Naive B cell (primary cell): ENCODE results near the gene MRPS2. TPM values are rescaled to one million over a fixed set of nuclear protein-coding genes. Genes with fewer than 3 reads are reported as not detected.
A peak's percentile ranks its signal among the peaks of the same experiment; 100 is the strongest.

Experiments used
- ATAC-seq, 2 donors: fragments of 150-1000 bp; cut with Tn5 transposase; 2 replicates each; pipeline ENCODE4 v1.10.0; 2021; ENCODE audit warnings: low read depth in 2 of 2, mild to moderate bottlenecking in 2 of 2, moderate library complexity in 2 of 2
- DNase-seq: peaks from one replicate; pipeline ENCODE4 v3.0.0; 2022
- H3K27ac Mint-ChIP-seq, 6 donors: one replicate each; pipeline ENCODE4 v1.8.0; 2020 to 2022; ENCODE audit warnings: mild to moderate bottlenecking in 6 of 6, mixed read lengths in 6 of 6, moderate library complexity in 5 of 6, inconsistent platforms in 2 of 6
- H3K27me3 Mint-ChIP-seq, 3 donors: one replicate each; pipeline ENCODE4 v1.8.0; 2021 to 2022; ENCODE audit warnings: mixed read lengths in 3 of 3, mild to moderate bottlenecking in 1 of 3
- H3K36me3 Mint-ChIP-seq, 2 donors: one replicate each; pipeline ENCODE4 v1.8.0; 2020 to 2022; ENCODE audit warnings: mixed read lengths in 2 of 2, inconsistent platforms in 1 of 2, mild to moderate bottlenecking in 1 of 2
- H3K4me1 Mint-ChIP-seq, 3 donors: one replicate each; pipeline ENCODE4 v1.8.0; 2020 to 2022; ENCODE audit warnings: mixed read lengths in 3 of 3, inconsistent platforms in 1 of 3, mild to moderate bottlenecking in 1 of 3, moderate library complexity in 1 of 3
- H3K4me3 Mint-ChIP-seq, 8 donors: one replicate each; pipeline ENCODE4 v1.8.0; 2020 to 2022; ENCODE audit warnings: mild to moderate bottlenecking in 8 of 8, mixed read lengths in 8 of 8, moderate library complexity in 8 of 8, inconsistent platforms in 2 of 8
- H3K9me3 Mint-ChIP-seq, 7 donors: one replicate each; pipeline ENCODE4 v1.8.0; 2020 to 2022; ENCODE audit warnings: mixed read lengths in 7 of 7, mild to moderate bottlenecking in 5 of 7, inconsistent platforms in 2 of 7, moderate library complexity in 1 of 7
- polyA plus RNA-seq, 6 donors: library from polyadenylated mRNA; unstranded; fragments of 300-500 nt; fragmentation: Illumina TruSeq; gene quantifications; one replicate each; pipeline ENCODE4 v1.2.3, GENCODE V29; 2021; ENCODE audit warnings: low read depth in 6 of 6

The MRPS2 gene
- polyA plus RNA-seq, 6 donors from 2014 or later: 41.5 to 57.9 (median 45.5) TPM

DNA sequence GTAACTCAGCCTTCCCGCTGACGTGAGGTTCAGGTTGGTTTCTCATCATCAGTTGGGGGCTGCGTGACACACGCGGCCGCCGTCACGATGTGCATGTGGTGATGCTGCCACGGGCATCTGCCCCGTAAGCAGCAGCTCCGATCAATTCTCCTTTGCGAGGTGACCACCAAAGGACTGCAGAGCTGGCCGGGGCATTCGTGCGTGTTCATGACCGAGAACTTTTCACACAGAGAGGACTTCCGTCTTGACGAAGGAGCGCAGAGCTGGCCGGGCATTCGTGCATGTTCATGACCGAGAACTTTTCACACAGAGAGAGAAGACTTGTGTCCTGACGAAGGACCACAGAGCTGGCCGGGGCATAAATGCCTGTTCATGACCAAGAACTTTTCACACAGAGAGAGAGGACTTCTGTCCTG is 16.9 kb downstream of the MRPS2 start:
- Mint-ChIP-seq H3K4me1 (peaks cover 0 to 6% (median 0%) of the 10 kb centered on the region in 3 donors), H3K27ac (no peak overlapping the region)

DNA sequence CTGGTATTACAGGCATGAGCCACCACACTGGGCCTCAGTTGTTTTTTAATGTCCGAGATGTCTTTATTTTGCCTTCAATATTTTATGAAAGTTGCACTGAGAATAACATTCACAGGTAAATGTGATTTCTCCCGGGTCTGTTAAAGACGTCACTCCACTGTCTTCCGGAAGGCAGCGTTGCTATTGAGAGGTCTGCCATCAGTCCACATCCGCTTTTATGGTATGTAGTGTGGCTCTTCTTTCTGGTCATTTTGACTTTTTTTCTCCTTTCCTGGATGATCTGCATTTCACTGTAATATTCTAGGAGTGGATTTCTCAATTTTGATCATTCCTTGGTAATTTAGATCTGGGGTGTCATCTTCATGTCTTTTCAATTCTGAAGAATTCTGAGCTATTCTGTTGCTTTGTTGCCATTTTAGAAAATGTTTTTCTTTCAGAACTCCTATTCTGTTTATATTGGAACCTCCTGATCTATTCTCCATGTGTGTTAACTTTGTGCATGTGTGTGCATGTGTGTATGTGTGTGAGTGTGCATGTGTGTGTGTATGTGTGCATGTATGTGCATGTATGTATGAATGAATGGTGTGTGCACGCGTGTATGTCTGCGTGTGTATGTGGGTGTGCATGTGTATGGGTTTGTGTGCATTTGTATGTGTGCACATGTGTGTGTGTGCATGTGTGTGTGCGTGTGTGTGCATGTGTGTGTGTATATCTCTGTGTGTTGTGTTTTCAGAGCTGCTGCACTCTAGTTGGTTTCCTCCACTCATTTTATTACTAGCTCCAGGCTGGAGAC is 18.9 kb downstream of the MRPS2 start:
- H3K27me3 Mint-ChIP-seq: peaks cover 18 to 38% (median 36%) of the 10 kb centered on the region in 3 donors
- DNase-seq: no peak
- H3K27ac Mint-ChIP-seq: peak overlapping the region in 2 of 6 donors; percentile 11 to 22
- peaks cover 0 to 6% (median 0%) of the 10 kb centered on the region in 3 donors for H3K4me1 Mint-ChIP-seq
- H3K9me3 Mint-ChIP-seq: no peaks in the 10 kb centered on the region
- no peaks in the 10 kb centered on the region for H3K36me3 Mint-ChIP-seq
- no peak overlapping the region for H3K4me3 Mint-ChIP-seq
- no peak for ATAC-seq

More for the DNA sequence above, 16.9 kb downstream of the MRPS2 start:
- Mint-ChIP-seq H3K36me3 (no peaks in the 10 kb centered on the region), H3K4me3 (no peak overlapping the region), H3K27me3 (peaks cover 23 to 45% (median 39%) of the 10 kb centered on the region in 3 donors), H3K9me3 (no peaks in the 10 kb centered on the region)
- DNase-seq (no peak), ATAC-seq (no peak)

DNA sequence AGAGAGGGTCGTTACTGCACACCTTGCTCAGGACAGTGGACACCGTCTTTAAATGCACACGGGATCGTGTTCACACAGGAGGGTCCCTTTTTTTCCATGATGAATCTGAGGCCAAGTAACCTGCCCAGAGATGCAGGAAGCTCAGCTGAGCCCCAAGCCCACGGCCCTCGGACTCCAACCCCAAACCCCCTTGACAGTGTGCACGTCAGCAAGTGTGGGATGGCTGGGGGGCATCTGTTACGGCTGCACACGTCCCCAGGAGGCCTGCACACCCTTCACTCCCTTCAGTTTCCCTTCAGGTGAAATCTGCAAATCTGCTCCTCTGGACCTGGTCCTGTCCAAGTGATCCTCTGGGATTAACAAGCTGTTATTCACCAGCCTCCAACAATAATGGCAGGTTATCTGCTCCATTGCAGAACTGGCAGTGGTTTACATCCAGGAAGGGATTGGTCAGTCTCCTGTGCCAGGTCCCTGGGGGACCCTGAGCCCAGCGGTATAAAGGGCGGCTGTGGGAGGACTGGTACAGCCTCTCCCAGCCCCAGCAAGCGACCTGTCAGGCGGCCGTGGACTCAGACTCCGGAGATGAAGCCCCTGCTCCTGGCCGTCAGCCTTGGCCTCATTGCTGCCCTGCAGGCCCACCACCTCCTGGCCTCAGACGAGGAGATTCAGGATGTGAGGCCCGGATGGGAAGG is 20.6 kb downstream of the MRPS2 start, which contains the start of gene LCN1:
Gene LCN1, plus strand, starts transcription at position 525 of the 692 bp plus-strand sequence. Its CDS starts 58 bp downstream, at position 583.
- Mint-ChIP-seq H3K4me3 (no peak within 1 kb of the TSS), H3K27me3 (peaks cover 18 to 38% (median 35%) of the 10 kb centered on the region in 3 donors), H3K9me3 (no peaks in the 10 kb centered on the region), H3K4me1 (peaks cover 0 to 4% (median 0%) of the 10 kb centered on the region in 3 donors), H3K27ac (no peak within 1 kb of the TSS), H3K36me3 (no peaks in the 10 kb centered on the region)
- ATAC-seq (no peak), DNase-seq (no peak)

DNA sequence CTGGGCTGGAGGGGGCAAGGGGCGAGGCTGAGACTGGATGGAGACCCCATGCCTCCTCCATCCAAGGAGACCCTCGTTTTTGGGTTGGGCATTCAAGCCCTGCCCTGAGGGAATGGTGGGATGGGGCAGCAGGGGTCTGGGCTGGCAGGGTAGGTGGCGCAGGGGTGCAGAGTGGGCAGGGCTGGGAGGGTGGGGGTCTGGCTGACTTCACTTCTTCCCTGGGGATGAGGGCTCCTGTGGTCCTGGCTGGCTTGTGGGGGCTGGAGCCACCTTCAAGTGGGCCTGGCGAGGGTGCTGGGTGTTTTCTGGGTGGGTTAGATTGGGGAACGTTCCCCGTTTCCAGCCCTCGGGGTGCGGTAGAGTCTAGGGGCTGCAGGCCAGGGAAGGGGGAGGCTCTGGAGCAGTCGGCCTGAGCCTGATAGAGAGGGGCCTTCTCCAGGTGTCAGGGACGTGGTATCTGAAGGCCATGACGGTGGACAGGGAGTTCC is 21.2 kb downstream of the MRPS2 start:
- Mint-ChIP-seq H3K4me1 (no peaks in the 10 kb centered on the region), H3K36me3 (no peaks in the 10 kb centered on the region), H3K4me3 (no peak overlapping the region), H3K9me3 (no peaks in the 10 kb centered on the region), H3K27me3 (peaks cover 18 to 38% (median 31%) of the 10 kb centered on the region in 3 donors), H3K27ac (no peak overlapping the region)
- ATAC-seq (no peak), DNase-seq (no peak)

DNA sequence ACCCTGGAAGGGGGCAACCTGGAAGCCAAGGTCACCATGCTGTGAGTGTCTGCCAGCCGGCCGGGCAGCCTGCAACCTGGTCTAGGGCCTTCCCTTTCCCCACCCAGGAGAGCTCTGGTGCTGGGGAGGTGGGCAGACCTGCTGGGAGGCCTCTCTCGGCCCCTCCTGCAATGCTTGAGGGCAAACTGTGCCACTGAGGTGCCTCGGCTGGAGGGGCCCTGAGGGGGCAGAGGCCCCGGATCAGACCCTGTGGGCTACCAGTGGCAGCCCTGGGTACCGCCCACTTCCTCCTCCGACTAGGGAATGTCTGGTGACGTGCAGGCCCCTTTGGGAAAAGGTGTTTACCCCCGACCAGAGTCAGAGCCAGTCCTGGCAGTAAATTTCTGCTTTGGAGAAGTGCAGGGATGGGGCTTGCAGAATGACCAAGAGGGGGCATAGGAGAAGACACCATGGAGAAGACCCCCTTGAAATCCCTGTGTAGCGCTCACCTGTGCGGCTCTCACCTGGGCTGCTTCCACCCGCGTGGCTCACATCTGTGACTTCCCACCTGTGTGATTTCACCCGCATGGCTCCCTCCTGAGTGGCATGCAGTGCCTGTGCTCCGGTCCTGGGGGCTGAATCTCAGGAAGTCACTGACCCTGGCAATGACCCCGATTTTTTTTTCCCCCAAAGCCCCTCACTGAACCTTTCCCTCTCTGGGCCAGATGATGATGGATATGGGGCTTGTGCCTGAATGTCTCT is 21.8 kb downstream of the MRPS2 start:
- no peaks in the 10 kb centered on the region for H3K36me3 Mint-ChIP-seq
- DNase-seq: no peak

DNA sequence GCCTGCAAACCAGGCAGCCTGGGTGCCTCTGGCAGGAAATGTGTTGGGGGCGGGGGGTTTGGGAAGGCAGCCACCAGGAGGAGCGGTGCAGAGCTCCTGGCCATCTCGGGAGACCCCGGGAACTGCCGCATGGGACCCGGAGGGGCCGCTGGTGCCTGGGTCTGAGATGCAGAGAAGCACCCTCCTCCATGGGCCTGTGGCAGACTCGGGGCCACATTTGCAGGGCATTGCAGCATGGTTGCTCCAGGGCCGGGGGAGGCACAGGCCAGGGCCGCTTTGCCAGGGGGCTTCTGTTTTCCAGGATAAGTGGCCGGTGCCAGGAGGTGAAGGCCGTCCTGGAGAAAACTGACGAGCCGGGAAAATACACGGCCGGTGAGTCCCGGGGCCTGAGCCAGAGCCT is 22.4 kb downstream of the MRPS2 start:
- Mint-ChIP-seq H3K36me3 (no peaks in the 10 kb centered on the region), H3K27ac (no peak overlapping the region), H3K4me1 (no peaks in the 10 kb centered on the region), H3K9me3 (no peaks in the 10 kb centered on the region), H3K27me3 (peaks cover 13 to 31% (median 30%) of the 10 kb centered on the region in 3 donors), H3K4me3 (no peak overlapping the region)
- DNase-seq: no peak
- ATAC-seq: no peak

More for the DNA sequence above, 21.8 kb downstream of the MRPS2 start:
- H3K4me3 Mint-ChIP-seq: no peak overlapping the region
- no peaks in the 10 kb centered on the region for H3K4me1 Mint-ChIP-seq
- no peaks in the 10 kb centered on the region for H3K9me3 Mint-ChIP-seq
- ATAC-seq: no peak
- no peak overlapping the region for H3K27ac Mint-ChIP-seq
- peaks cover 17 to 36% (median 31%) of the 10 kb centered on the region in 3 donors for H3K27me3 Mint-ChIP-seq

DNA sequence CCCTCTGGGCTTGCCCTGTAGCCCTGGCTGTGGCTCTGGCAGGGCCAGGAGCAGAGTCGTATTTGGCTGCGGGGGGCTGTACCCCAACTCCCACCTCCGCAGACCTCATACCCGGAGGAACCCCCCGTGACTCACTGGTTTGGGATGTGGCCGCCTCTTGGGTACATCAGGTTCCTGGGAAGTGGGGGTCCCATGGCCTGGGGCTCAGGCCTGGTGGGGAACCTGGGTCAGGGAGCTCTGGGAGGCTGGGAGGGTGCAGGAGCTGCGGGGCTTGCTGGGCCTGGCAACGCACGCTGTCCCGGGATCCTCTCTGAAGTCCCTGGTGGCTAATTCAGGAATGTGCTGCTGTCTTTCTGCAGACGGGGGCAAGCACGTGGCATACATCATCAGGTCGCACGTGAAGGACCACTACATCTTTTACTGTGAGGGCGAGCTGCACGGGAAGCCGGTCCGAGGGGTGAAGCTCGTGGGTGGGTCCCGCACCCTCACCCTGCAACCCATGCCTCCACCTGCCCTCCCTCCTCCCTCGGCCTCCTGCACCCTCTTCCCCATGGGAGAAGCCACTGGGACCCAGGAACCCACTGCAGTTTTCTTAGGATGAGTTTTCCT is 23.1 kb downstream of the MRPS2 start:
- peaks cover 8 to 31% (median 23%) of the 10 kb centered on the region in 3 donors for H3K27me3 Mint-ChIP-seq
- DNase-seq (no peak), ATAC-seq (no peak)
- no peaks in the 10 kb centered on the region for H3K9me3 Mint-ChIP-seq
- no peak overlapping the region for H3K27ac Mint-ChIP-seq
- no peaks in the 10 kb centered on the region for H3K36me3 Mint-ChIP-seq
- no peak overlapping the region for H3K4me3 Mint-ChIP-seq
- peaks cover 0 to 3% (median 0%) of the 10 kb centered on the region in 3 donors for H3K4me1 Mint-ChIP-seq

DNA sequence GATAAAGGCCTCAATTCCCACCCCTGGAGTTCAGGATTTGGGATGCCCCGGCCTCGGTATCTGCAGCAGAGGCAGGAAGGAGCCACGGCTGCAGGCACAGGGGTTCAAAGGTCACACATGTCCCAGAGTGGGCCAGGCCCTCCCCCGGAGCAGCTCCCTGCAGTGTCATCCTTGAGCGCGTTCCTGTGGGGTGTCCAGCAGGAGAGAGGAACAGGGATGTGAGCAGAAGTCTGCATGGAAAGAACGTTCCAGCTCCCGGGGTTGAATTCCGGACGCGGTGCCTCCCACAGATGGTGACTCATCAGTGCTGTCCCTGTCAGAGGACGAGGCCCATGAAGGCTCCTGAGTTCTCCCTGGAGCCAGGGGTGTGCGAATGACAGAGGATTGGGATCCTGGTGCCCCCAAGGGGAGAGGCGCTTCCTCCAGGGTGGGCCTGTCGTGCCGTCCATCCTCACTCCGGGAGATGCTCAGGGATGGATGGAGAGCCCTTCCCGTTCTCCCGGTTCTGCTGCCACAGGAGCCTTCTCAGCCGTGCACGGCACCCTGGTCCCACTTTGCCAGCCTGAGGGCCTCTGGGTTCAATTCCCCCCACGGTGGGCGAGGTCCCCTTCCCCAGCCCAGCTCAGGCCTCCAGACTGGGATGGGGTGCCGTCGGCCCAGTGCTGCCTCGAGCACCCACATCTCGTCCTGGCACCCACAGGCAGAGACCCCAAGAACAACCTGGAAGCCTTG is 23.8 kb downstream of the MRPS2 start:
- no peaks in the 10 kb centered on the region for H3K36me3 Mint-ChIP-seq
- no peak for DNase-seq
- no peak overlapping the region for H3K27ac Mint-ChIP-seq
- H3K27me3 Mint-ChIP-seq: peaks cover 9 to 32% (median 17%) of the 10 kb centered on the region in 3 donors
- H3K9me3 Mint-ChIP-seq: no peaks in the 10 kb centered on the region
- H3K4me3 Mint-ChIP-seq: no peak overlapping the region
- peaks cover 0 to 3% (median 0%) of the 10 kb centered on the region in 3 donors for H3K4me1 Mint-ChIP-seq
- no peak for ATAC-seq

DNA sequence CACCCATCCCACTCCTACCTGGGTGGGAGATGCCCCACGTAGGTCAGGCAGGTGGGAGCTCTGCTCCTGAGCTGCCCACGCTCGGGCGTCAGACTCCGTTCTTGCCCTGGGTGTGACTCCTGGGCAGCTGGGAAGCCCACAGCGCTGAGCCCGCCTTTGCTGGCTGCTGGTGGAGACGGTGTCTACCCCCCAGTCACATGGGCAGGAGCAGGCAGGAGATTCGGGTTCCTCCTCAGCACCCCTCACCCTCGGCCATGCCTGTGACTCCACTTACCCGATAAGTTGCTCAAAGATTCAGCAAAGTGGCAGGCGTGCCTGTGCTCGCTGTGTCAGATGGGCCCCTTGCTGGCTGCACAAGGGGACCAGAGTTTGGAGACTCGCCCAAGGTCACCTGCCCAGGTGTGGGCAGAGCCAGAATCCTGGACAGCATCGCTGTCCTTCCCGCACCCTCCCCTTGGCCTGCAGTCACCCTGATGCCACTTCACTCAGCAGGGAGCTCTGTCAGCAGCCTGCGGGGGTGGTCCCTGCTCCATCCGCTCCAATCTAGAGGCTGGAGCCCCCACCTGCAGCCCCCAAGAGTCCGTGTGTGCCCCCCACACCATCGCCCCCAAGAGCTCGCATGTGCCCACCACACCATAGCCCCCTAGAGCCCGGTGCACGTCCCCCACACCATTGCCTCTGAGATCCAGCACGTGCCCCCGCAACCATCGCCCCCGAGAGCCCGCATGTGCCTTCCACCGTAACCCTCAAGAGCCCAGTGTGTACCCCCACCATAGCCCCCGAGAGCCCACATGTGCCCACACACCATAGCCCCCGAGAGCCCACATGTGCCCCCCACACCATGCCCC is 25.0 kb downstream of the MRPS2 start:
- Mint-ChIP-seq H3K27me3 (peaks cover 7 to 28% (median 8%) of the 10 kb centered on the region in 3 donors), H3K4me1 (peaks cover 0 to 3% (median 0%) of the 10 kb centered on the region in 3 donors), H3K9me3 (peaks cover 0 to 4% (median 0%) of the 10 kb centered on the region in 7 donors), H3K4me3 (no peak overlapping the region), H3K27ac (no peak overlapping the region), H3K36me3 (no peaks in the 10 kb centered on the region)
- ATAC-seq (no peak), DNase-seq (no peak)

DNA sequence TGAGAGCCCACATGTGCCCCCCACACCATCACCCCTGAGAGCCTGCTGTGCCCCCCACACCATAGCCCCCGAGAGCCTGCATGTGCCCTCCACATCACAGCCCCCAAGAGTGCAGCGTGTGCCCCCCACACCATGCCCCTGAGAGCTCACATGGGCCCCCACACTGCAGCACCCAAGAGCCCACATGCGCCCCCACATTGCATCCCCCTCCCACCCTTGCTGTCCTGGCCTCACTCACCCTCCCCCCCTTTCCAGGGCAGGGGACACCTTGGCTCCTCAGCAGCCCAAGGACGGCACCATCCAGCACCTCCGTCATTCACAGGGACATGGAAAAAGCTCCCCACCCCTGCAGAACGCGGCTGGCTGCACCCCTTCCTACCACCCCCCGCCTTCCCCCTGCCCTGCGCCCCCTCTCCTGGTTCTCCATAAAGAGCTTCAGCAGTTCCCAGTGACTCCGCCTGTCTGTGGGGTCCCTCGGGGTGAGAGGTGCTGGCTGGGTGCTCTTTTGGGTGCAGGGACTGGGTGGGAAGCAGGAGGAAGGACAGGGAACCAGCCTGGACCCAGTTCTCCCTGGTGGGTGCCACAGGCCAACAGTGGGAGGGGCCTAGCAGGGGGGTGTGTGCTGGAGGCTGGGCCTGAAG is 25.7 kb downstream of the MRPS2 start:
- no peak for DNase-seq
- Mint-ChIP-seq H3K27me3 (peaks cover 9 to 29% (median 9%) of the 10 kb centered on the region in 3 donors), H3K4me1 (peaks cover 0 to 3% (median 0%) of the 10 kb centered on the region in 3 donors), H3K9me3 (peaks cover 0 to 5% (median 0%) of the 10 kb centered on the region in 7 donors), H3K4me3 (no peak overlapping the region), H3K27ac (no peak overlapping the region), H3K36me3 (no peaks in the 10 kb centered on the region)
- ATAC-seq: no peak
